Testis (tissue), 3 donors: ENCODE data around the gene RFLNA. TPM values are rescaled to one million over a fixed set of nuclear protein-coding genes. Genes with fewer than 3 reads are reported as not detected.

Source experiments
- DNase-seq: peaks from one replicate; pipeline ENCODE4 v3.0.0-alpha.2; 2019
- H3K27ac ChIP-seq, 2 donors: fragments of 200-600 bp; sonication (generic); one replicate each; pipeline ENCODE4 v1.5.1; 2019
- H3K27me3 ChIP-seq: fragments of 200-600 bp; sonication (generic); one replicate; pipeline ENCODE4 v1.5.1; 2019
- H3K36me3 ChIP-seq: fragments of 200-600 bp; sonication (generic); one replicate; pipeline ENCODE4 v1.5.1; 2017; ENCODE audit warnings: low read depth; ENCODE audit errors: missing control alignments
- H3K4me1 ChIP-seq: fragments of 200-600 bp; sonication (generic); one replicate; pipeline ENCODE4 v1.5.1; 2019
- H3K4me3 ChIP-seq, 2 donors: fragments of 200-600 bp; sonication (generic); one replicate each; pipeline ENCODE4 v1.5.1; 2017 to 2019
- H3K9me3 ChIP-seq: fragments of 200-600 bp; sonication (generic); one replicate; pipeline ENCODE4 v1.5.1; 2017
- CTCF ChIP-seq, 3 experiments: fragments of 450-650 bp in 2 of 3; fragments of 200-600 bp in 1 of 3; sonication (generic) in 1 of 3; IDR thresholded peaks; one replicate each; pipeline ENCODE4 v1.5.1; 2016 to 2019; ENCODE audit warnings: antibody characterized with exemption in 3 of 3, mild to moderate bottlenecking in 2 of 3, moderate library complexity in 1 of 3
- POLR2A ChIP-seq: fragments of 450-650 bp; IDR thresholded peaks from one replicate; pipeline ENCODE4 v1.6.1; 2017; ENCODE audit warnings: antibody characterized with exemption, mild to moderate bottlenecking, moderate library complexity
- WGBS, 2 donors: methylation state at CpG; one replicate each; pipeline ENCODE4 v1.1.5; 2018; 5-methylcytosine and 5-hydroxymethylcytosine counted together
- intact Hi-C: fragments of 100-400 bp; cut with DNase I; formaldehyde crosslinking; loops from one replicate; pipeline ENCODE4 v1.15.1; 2023; ENCODE audit warnings: low total_unique reads
- polyA plus RNA-seq: library from polyadenylated mRNA; stranded (reverse); fragments of 350-450 nt; fragmentation: Illumina TruSeq; extraction: RNeasy Lipid Tissue Mini Kit (QIAGEN cat#74804); gene quantifications from one replicate; pipeline ENCODE4 v1.2.3, GENCODE V29; 2014; ENCODE audit warnings: low read depth, low replicate concordance; ENCODE audit not compliant: insufficient read depth
- total RNA-seq, 2 donors: library from RNA; depleted of rRNA; stranded (reverse); fragments of >200 nt; gene quantifications; one replicate each; pipeline ENCODE4 v1.2.3, GENCODE V29; 2016

RFLNA gene
- total and polyA plus RNA-seq, 3 donors from 2014 or later: 0.31 to 0.80 (median 0.68) TPM

GRCh38 chr12:124304314-124304790 lies 9.5 kb downstream of the RFLNA start:
- Histone ChIP-seq H3K4me1 (no peaks in the 10 kb centered on the region), H3K4me3 (no peak overlapping the region), H3K36me3 (no peaks in the 10 kb centered on the region), H3K27ac (no peak overlapping the region), H3K27me3 (no peaks in the 10 kb centered on the region), H3K9me3 (no peaks in the 10 kb centered on the region)
- intact Hi-C loops: no loop called here
- WGBS, 2 donors: 88 to 95% methylated on average over 6 to 20 of the region's 20 CpGs
- TF ChIP-seq POLR2A: no peak
- no peak for TF ChIP-seq CTCF (IDR thresholded peaks at IDR 0.05)
- no peak for DNase-seq

GRCh38 chr12:124305136-124305535 lies 10.2 kb downstream of the RFLNA start:
- Histone ChIP-seq H3K9me3 (no peaks in the 10 kb centered on the region), H3K27me3 (no peaks in the 10 kb centered on the region), H3K4me3 (no peak overlapping the region), H3K4me1 (no peaks in the 10 kb centered on the region), H3K36me3 (no peaks in the 10 kb centered on the region), H3K27ac (no peak overlapping the region)
- no peak for DNase-seq
- intact Hi-C loops: no loop called here
- 87 to 89% methylated on average over 6 to 10 of the region's 10 CpGs for WGBS, 2 donors
- no peak for TF ChIP-seq POLR2A
- TF ChIP-seq CTCF (IDR thresholded peaks at IDR 0.05): no peak

GRCh38 chr12:124305776-124306685 lies 11.1 kb downstream of the RFLNA start:
- TF ChIP-seq CTCF (IDR thresholded peaks at IDR 0.05) (no peak), POLR2A (no peak)
- WGBS, 2 donors: 88 to 92% methylated on average over 20 to 24 of the region's 24 CpGs
- no peak overlapping the region for H3K4me3 ChIP-seq
- no peaks in the 10 kb centered on the region for H3K9me3 ChIP-seq
- no peaks in the 10 kb centered on the region for H3K36me3 ChIP-seq
- no peaks in the 10 kb centered on the region for H3K27me3 ChIP-seq
- H3K27ac ChIP-seq: no peak overlapping the region
- H3K4me1 ChIP-seq: no peaks in the 10 kb centered on the region
- no peak for DNase-seq
- intact Hi-C loops: no loop called here

- Histone ChIP-seq H3K27me3 (no peaks in the 10 kb centered on the region), H3K4me1 (no peaks in the 10 kb centered on the region), H3K36me3 (no peaks in the 10 kb centered on the region), H3K9me3 (no peaks in the 10 kb centered on the region), H3K27ac (no peak overlapping the region), H3K4me3 (no peak overlapping the region)
- no peak for TF ChIP-seq CTCF (IDR thresholded peaks at IDR 0.05)
- no peak for TF ChIP-seq POLR2A
- no peak for DNase-seq
- intact Hi-C loops: no loop called here
- 85 to 88% methylated on average over 19 to 28 of the region's 28 CpGs for WGBS, 2 donors
Measured at GRCh38 chr12:124306686-124307555, 12.0 kb downstream of the RFLNA start.
